Ishikawa (cell line): ENCODE data around the gene UROD.

Experiments
- CEBPB ChIP-seq: IDR thresholded peaks from 2 replicates; pipeline ENCODE4 v1.6.1; 2012
- CREB1 ChIP-seq: IDR thresholded peaks from 2 replicates; pipeline ENCODE4 v1.6.1; 2012; ENCODE audit warnings: low read depth
- EGR1 ChIP-seq: IDR thresholded peaks from 2 replicates; pipeline ENCODE4 v1.6.1; 2012
- EP300 ChIP-seq: IDR thresholded peaks from 2 replicates; pipeline ENCODE4 v1.6.1; 2012; ENCODE audit warnings: borderline replicate concordance
- FOXM1 ChIP-seq: IDR thresholded peaks from 2 replicates; pipeline ENCODE4 v1.6.1; 2012; ENCODE audit warnings: low read depth, borderline replicate concordance
- MAX ChIP-seq: IDR thresholded peaks from 2 replicates; pipeline ENCODE4 v1.6.1; 2012
- NFIC ChIP-seq: IDR thresholded peaks from 2 replicates; pipeline ENCODE4 v1.6.1; 2012
- RAD21 ChIP-seq: IDR thresholded peaks from 2 replicates; pipeline ENCODE4 v1.6.1; 2012; ENCODE audit warnings: low read depth
- REST ChIP-seq: IDR thresholded peaks from 2 replicates; pipeline ENCODE4 v1.6.1; 2012; ENCODE audit warnings: low read depth, mild to moderate bottlenecking
- TAF1 ChIP-seq: IDR thresholded peaks from 2 replicates; pipeline ENCODE4 v1.6.1; 2012; ENCODE audit warnings: low read depth, mild to moderate bottlenecking
- TCF12 ChIP-seq: IDR thresholded peaks from 2 replicates; pipeline ENCODE4 v1.6.1; 2012; ENCODE audit warnings: low read depth
- TEAD4 ChIP-seq: IDR thresholded peaks from 2 replicates; pipeline ENCODE4 v1.6.1; 2012
- YY1 ChIP-seq: IDR thresholded peaks from 2 replicates; pipeline ENCODE4 v1.6.1; 2012; ENCODE audit warnings: low read depth
- ZBTB7A ChIP-seq: IDR thresholded peaks from 2 replicates; pipeline ENCODE4 v1.6.1; 2012; ENCODE audit warnings: low read depth
- TF ChIP-seq, protein P1 (sequence below): IDR thresholded peaks from 2 replicates; pipeline ENCODE4 v1.6.1; 2012

UROD gene

DNA sequence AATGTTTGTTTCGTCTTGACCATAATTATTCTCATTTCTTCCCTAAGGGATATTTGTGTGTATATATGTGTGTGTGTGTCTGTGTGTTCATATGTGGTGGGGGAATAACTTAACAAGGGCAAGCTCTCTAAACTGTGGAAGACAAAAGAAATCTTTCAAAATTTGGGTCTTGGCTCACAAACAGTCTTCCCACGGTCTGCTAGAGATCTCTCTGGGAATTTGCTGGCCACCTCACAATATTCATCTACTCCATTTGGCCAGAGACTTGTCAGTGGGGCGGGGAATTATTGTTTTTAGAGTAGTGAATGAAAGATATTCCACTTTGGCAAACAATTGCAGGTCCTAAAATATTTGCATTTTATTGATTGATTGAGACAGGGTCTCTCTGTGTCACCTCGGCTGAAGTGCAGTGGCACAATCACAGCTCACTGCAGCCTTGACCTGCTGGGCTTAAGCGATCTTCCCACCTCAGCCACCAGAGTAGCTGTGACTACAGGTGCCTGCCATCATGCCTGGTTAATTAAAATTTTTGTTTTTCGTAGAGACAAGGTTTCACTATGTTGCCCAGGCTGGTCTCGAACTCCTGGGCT, 17.6 kb upstream of the UROD start:
- TF ChIP-seq, protein P1, sequence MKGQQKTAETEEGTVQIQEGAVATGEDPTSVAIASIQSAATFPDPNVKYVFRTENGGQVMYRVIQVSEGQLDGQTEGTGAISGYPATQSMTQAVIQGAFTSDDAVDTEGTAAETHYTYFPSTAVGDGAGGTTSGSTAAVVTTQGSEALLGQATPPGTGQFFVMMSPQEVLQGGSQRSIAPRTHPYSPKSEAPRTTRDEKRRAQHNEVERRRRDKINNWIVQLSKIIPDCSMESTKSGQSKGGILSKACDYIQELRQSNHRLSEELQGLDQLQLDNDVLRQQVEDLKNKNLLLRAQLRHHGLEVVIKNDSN: no peak
- TF ChIP-seq REST: no peak
- no peak for TF ChIP-seq RAD21

DNA sequence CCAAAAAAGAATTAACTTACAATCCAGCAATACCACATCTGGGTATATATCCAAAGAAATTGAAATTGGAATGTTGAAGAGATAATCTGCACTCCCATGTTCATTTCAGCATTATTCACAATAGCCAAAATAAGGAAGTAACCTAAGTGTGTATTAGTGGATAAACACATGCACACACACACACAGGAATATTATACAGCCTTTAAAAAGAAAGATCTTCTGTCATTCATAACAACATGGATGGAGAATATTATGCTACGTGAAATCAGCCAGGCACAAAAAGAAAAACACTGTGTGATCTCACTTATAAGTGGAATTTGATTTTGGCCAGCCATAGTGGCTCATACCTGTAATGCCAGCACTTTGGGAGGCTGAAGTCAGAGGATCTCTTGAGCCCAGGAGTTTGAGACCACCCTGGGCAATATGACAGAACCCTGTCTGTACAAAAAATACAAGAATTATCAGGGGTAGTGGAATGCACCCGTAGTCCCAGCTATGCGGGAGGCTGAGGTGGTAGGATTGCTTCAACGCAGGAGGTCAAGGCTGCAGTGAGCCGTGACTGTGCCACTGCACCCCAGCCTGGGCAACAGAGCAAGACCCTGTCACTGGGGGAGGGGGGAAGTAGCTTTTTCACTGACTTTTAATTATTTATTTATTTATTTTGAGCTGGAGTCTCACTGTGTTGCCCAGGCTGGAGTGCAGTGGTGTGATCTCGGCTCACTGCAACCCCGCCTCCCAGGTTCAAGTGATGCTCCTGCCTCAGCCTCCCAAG, 16.4 kb upstream of the UROD start:
- TF ChIP-seq RAD21 (no peak), CEBPB (no peak), MAX (no peak), FOXM1 (no peak), YY1 (no peak), TCF12 (no peak), ZBTB7A (no peak), TAF1 (no peak), REST (no peak), CREB1 (no peak), NFIC (no peak), EP300 (no peak), TEAD4 (no peak), EGR1 (no peak)
- TF ChIP-seq, protein P1: no peak

DNA sequence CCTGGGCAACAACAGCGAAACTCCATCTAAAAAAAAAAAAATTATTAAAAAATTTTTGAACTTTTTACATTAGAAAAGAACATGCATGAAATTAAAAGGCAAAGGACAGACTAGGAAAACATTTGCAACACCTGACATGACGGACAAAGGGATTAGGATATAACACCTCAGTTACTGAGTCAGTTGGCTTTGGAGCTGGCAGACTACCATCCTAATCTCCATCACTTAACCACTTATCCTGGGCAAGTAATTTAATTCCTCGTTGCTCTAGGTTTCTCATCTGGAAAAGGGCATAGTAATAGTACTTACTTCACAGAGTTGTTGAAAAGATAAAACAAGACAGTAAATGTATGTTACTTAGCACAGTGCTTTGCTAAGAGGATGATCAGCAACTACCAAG, 12.8 kb upstream of the UROD start:
- TF ChIP-seq TCF12 (no peak), YY1 (no peak), CEBPB (no peak), REST (no peak), FOXM1 (no peak), RAD21 (no peak), NFIC (no peak), EGR1 (no peak), TAF1 (no peak), ZBTB7A (no peak), MAX (no peak), EP300 (no peak), TEAD4 (no peak), CREB1 (no peak)
- TF ChIP-seq, protein P1: no peak

DNA sequence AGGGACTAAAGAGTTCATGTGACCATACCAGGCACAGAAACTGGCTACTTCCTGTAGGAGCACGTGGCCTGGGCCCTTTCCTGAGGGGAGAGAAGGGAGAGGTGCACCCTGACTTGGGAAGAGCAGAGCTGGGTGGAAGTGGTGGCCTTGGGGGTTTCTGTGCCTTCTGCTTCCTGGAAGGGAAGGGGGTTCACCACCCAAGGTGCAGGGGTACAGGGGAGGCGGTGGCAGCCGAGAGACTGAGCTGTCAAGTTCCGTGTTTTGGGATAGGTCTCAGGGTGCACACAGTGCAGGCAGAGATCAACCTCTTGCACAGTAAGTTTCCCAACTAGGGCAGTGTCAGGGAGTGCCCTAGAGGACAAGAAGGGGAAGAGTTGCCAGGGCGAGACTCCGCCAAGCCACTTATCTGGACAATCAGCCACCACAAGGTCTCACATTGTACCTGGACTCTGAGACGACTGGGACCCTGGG, 11.0 kb upstream of the UROD start:
- TF ChIP-seq CEBPB (no peak), TAF1 (no peak), EGR1 (no peak), YY1 (no peak), ZBTB7A (no peak), FOXM1 (no peak), NFIC (no peak), RAD21 (no peak), TEAD4 (no peak), CREB1 (no peak), EP300 (no peak), TCF12 (no peak), MAX (no peak), REST (no peak)
- TF ChIP-seq, protein P1: no peak
